Measurements from ENCODE around the gene KDM4D.
"Not testable (repeated sequence)": the region's sequence is repeated elsewhere in the genome, so short reads cannot be mapped to it uniquely, and the experiment has no call there.

The KDM4D gene

DNA sequence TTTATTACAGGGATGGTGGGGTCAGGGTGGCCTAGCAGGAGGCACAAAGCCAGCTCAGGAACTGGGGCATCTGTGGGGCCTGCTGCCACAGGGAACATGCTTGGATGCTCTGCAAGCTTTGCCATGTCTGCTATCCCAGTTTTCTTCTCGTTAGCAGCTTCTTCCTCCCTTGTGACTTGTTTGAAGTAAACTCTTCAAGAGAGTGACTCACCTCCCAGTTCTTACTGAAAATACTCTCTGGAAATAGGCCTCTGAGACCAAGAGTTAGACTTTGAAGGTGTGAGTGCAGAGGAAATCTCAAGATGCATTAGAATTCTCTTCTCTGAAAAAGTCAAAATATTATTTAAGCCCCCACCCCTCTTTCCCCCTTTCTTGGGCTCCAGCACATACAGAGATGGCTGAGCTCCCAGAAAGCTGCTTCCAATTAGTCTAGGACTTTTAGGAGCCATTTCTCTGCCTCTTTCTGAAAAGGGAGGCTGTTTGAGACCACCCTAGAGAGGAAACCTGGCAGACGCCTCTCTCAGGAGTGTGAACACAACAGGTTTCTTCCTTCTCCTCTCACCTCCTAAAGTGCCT, 15.3 kb upstream of the KDM4D start:
- DNase-seq: no peak

- no peak for DNase-seq
Measured at GRCh38 chr11:94959179-94959578, 14.3 kb upstream of the KDM4D start.

- DNase-seq: no peak
Measured at GRCh38 chr11:94960488-94960887, 13.0 kb upstream of the KDM4D start.

DNA sequence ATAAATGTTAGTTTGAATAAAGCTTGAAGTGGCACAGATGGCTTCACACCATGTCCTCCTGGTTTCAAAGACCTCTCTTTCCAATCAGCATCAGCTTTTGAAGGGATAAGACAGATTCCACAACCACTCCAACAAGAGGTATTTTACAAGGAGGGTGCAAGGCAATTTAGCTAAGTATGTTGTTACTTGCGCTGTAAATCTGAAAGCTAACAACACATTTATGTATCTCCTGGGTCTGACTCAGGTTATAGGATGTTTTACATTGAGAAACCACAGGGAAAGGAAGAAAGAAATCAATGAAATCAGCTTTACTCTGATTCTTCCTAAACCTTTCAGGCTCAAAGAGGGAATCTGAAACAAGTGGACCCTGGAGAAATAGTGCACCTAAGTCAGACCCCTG, 12.3 kb upstream of the KDM4D start:
- no peak for DNase-seq

DNA sequence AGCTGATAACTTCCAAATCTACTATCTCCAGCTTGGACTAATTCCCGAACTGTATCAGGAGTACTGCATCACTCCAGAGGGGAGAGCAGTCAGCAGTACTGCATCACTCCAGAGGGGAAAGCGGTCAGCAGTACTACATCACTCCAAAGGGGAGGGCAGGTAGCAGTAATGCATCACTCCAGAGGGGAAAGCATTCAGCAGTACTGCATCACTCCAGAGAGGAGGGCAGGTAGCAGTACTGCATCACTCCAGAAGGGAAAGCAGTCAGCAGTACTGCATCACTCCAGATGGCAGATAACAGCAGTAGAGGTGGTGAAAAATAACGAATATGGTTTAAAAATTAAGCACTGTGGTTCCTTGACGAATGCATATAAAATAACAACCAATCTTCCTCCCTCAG, 8.6 kb upstream of the KDM4D start:
- no peak for DNase-seq

DNA sequence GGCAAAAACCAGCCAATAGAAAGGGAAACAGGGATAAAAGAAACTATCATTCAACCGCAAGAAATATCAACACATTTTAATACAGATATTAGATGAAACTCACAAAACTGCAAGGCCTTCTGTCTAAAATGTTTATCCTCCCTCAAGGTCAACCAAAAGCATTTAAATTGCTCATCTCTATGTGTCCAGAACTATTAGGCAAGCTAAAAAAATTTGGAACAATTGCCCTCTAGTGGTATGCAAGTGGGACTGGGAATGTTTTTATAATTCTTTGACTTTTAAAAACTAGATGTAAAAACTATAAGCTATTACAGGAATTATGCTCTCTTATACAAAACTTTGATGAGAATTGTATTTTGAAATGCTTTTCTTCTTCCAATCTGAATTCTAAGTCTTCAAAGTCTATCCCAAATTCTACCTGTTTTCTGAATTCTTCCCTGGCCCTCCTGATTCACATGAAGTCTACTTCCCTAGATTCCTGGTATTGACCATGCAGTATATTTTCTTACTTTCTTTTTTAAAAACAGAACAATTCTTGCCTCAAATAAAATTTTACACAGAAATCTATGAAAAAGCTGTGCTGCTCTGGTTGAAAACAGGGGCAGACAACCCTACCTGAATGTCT, 5.1 kb upstream of the KDM4D start:
- DNase-seq: no peak

DNA sequence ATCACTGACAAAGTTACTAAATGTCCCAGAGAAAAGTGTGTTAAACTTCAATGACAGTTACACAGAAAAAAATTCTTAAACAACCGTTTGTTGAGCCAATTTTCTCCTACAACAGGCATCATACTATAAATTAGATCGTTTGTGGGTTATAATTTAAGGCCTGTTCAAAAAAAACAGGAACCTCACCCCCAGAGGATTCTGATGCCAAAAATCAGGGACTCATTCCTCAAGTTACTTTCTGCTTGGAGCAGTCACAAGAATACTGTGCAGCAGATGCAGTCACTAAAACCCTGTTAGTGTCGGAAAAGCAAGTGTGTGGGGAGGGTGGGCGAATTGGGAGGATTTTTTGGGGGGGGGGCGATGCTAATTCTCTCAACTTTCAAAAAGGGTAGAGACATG, 810 bp upstream of the KDM4D start:
- no peak for DNase-seq

GRCh38 chr11:94974178-94974577, 669 bp downstream of the KDM4D start:
- no peak for DNase-seq

- no peak for DNase-seq
Measured at GRCh38 chr11:94975599-94975998, 2.1 kb downstream of the KDM4D start.

GRCh38 chr11:94987378-94987777, 13.9 kb downstream of the KDM4D start:
- DNase-seq: no peak

DNA sequence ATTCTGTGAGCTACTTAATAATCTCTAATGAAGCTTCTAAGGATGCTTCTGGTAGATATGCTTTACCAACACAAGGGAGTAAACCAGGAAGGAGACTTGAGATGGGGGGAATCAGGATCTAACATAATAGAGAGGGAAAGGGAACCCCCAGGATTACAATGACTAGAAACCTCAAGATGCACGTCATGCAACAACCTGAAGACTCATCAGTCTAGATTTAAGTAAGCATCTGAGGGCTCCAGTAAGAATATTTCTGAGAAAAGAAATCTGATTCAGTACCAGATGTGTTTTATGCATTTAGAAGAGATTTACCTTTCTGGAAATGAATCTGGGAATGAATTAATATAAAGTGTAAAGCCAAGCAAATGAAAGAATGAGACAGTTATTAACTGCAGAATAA, 15.2 kb downstream of the KDM4D start:
- DNase-seq: no peak

GRCh38 chr11:94993400-94993943, 20.0 kb downstream of the KDM4D start:
- no peak for DNase-seq

- DNase-seq: no peak
Measured at GRCh38 chr11:94997437-94997836, 23.9 kb downstream of the KDM4D start.

DNA sequence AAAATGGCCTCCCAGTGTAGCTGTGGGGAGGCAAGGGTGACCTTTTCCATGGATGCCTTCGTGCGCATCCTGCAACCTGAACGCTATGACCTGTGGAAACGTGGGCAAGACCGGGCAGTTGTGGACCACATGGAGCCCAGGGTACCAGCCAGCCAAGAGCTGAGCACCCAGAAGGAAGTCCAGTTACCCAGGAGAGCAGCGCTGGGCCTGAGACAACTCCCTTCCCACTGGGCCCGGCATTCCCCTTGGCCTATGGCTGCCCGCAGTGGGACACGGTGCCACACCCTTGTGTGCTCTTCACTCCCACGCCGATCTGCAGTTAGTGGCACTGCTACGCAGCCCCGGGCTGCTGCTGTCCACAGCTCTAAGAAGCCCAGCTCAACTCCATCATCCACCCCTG, 24.8 kb downstream of the KDM4D start:
- DNase-seq: no peak

- no peak for DNase-seq
Measured at GRCh38 chr11:95003716-95004115, 30.2 kb downstream of the KDM4D start.

DNA sequence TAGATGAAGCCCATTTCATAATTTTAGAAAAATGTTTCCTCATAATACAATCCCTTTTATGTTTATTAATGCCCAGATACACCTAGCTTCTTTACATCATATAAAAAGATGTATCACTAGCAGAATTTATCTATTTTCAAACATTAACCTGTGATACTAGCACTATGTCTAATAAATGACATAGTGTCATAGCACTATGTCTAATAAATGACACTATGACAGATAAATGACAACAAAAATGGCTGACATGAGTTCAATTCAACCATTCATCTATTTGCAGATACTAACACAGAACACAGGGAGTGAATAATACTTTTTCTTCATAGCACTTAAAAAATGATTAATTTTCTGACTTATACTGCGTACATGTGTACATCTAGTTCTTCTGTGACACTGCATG, 32.1 kb downstream of the KDM4D start:
- no peak for DNase-seq

DNA sequence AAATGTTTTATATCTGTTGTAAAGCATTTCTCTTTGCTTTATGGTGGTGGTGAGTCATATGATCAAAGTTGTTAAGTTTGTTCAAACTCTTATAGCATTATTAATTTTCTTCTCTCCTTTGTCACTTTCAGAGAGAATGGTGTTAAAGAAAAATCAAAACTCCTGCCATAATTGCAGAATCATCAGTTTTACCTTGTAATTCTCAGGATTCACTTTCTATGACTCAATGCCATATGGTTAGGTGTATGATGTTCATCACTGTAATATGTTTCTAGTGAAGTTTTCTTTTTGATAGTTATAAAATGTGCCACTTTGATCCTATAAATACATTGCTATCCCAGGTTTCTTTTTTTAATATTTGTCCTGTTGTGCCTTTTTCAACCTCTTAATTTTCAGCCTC, 37.9 kb downstream of the KDM4D start:
- no peak for DNase-seq

DNA sequence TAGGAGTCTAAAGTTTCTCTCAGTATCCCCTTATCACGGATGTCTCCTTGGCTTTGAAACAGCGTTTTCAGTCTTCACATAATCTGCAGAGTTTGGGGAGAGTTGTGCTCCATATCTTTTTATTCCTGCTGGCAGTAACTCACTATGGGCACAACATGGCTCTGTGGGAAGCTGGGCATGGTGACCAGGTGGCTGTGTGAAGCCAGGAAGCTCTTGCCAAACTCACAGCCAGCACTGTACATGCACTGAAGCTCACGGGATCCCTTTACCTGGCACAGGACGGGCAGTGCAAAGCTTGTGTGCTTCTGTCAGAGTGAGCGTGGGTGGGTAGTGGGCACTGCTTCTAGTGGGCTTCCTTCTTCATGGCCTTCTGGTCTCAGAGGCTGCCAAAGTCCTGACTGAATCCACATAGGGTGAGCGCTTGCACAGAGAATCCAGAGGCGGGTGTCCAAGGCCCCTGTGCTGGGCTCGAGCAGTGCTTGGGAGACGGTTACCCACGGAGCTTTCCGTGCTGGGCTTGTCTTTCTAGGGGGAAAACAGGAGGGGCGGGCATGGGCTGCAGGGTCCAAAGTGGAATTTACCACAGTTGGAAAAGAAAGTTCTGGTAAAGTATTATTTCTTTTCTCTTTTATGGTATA, 40.8 kb downstream of the KDM4D start:
- no peak for DNase-seq

DNA sequence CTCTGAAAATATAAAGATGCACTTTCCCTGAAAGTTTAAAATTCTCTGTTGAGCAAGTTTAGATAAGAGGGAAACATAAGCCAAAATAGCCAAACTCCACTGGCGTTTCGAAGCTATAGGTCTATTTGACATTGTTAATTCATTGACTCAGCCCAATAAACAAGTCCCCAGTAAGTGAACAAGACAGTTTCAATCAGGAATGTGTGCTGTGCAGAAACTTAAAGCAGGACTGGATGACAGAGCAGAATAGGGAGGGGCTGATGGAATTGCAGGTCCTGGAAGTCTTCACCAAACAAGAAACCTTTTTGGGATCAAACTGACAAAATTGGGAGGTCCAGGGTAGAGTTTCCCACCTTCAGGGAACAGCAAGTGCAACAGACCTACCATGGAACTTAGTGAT, 42.6 kb downstream of the KDM4D start:
- no peak for DNase-seq

- DNase-seq: not testable (repeated sequence)
Measured at GRCh38 chr11:95021468-95021867, 48.0 kb downstream of the KDM4D start.

GRCh38 chr11:95024958-95025357, 51.4 kb downstream of the KDM4D start, which contains the start of gene KDM4E:
TSS of gene KDM4E (plus strand) at chr11:95025258. CDS start at chr11:95025558, 300 bp downstream.
- no peak for DNase-seq

DNA sequence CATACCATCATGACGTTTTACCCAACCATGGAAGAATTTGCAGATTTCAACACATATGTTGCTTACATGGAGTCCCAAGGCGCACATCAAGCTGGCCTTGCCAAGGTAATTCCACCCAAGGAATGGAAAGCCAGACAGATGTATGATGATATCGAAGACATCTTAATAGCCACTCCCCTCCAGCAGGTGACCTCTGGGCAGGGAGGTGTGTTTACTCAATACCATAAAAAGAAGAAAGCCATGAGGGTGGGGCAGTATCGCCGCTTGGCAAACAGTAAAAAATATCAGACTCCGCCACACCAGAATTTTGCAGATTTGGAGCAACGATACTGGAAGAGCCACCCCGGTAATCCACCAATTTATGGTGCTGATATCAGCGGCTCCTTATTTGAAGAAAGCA, 52.1 kb downstream of the KDM4D start:
- DNase-seq: not testable (repeated sequence)

DNA sequence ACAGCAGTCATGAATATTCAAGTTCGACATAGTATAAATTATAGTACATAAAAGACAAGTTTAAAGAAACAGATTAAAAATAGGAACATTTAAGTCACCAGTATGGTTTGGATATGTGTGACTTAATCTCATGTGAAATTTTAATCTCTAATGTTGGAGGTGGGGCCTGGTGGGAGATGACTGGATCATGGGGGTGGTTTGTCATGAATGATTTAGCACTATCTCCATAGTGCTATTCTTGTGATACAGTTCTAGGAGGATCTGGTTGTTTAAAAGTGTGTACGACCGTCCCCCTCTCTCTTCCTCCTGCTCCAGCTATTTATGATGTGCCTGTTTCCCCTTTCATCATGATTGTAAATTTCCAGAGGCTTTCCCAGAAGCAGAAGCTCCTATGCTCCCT, 54.8 kb downstream of the KDM4D start:
- no peak for DNase-seq

DNA sequence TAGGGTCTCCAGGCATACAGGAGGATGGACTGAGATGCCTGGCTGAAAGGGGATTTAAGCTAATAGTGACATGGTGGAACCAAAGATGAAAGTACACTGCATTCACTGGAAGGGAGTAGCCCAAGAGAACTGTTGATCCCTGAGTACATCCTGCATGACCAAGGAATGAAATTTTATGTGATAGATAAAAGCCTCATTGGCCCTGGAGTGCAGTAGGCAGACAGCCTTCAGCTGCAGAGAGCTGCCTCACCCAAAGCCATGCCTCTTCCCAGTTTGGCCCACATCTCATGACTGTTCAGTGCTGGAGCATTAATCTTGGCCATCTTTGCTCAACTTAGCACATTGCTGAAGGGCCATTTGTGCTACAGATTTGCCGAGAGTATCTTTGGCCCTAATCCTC, 59.5 kb downstream of the KDM4D start:
- DNase-seq: no peak

Measured in NCI-H1436 treated with DMSO at 0.1 percent for 48 hours (cell line).